Measurements from ENCODE around the gene SLC24A3.

DNA sequence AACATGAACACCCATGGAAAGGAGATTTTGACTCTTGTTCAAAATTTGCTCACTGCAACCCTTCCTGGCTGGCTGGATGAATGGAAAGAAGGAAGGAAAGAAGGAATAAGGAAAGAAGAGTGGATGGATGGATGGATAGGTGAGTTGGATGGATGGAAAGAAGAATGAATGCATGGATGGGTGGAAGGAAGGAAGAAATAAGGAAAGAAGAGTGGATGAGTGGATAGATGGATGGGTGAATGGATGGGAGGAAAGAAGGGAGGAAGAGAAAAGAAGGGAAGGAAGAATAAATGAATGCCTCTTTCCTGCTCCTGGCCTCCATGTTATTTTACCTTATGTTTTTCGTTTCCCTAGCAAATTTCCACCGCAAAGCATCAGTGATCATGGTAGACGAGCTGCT, 471.4 kb downstream of the SLC24A3 start:
- no peak for TF ChIP-seq LEF1 (IDR thresholded peaks at IDR 0.05; ENCODE audit: borderline replicate concordance)
- no peak for TF ChIP-seq BHLHE40 (IDR thresholded peaks at IDR 0.05; ENCODE audit: borderline replicate concordance)
- TF ChIP-seq FOXM1 (IDR thresholded peaks at IDR 0.05; ENCODE audit: borderline replicate concordance) = no peak
- no peak for TF ChIP-seq SUZ12 (IDR thresholded peaks at IDR 0.05)
- TF ChIP-seq HDGF (IDR thresholded peaks at IDR 0.05; ENCODE audit: borderline replicate concordance) = no peak
- TF ChIP-seq FOXK2 (IDR thresholded peaks at IDR 0.05) = no peak
- TF ChIP-seq ARNT (IDR thresholded peaks at IDR 0.05) = no peak
- no peak for TF ChIP-seq SP1 (IDR thresholded peaks at IDR 0.05)
- TF ChIP-seq FOXA1 (IDR thresholded peaks at IDR 0.05) = no peak
